Vagina (tissue), 2 donors: ENCODE data around the gene METTL21A.

ENCODE experiments used
- CTCF ChIP-seq, 3 experiments: fragments of 450-650 bp in 2 of 3; fragments of 200-600 bp in 1 of 3; sonication (generic) in 1 of 3; IDR thresholded peaks; one replicate each; pipeline ENCODE4 v1.5.1; 2017 to 2019; ENCODE audit warnings: antibody characterized with exemption in 3 of 3, mild to moderate bottlenecking in 2 of 3, moderate library complexity in 2 of 3
- POLR2A ChIP-seq, 2 donors: fragments of 450-650 bp; IDR thresholded peaks; one replicate each; pipeline ENCODE4 v1.6.1; 2017; ENCODE audit warnings: antibody characterized with exemption in 2 of 2, mild to moderate bottlenecking in 2 of 2, moderate library complexity in 2 of 2
- POLR2AphosphoS5 ChIP-seq, 2 donors: sonication (generic); formaldehyde crosslinking; IDR thresholded peaks; one replicate each; pipeline ENCODE4 v1.9.0; 2017; ENCODE audit warnings: antibody characterized with exemption in 2 of 2, mild to moderate bottlenecking in 2 of 2, low read depth in 1 of 2; ENCODE audit not compliant: insufficient read depth in 1 of 2

GRCh38 chr2:207632575-207633493 is 7.6 kb upstream of the METTL21A start:
- no peak for TF ChIP-seq CTCF (IDR thresholded peaks at IDR 0.05)
- TF ChIP-seq POLR2A (IDR thresholded peaks at IDR 0.05), result no peak
- TF ChIP-seq POLR2AphosphoS5 (IDR thresholded peaks at IDR 0.05; ENCODE audit: insufficient read depth in 1 of 2, low read depth in 1 of 2), result no peak
